HEK293 (cell line): Measurements from ENCODE around the gene MTMR3.

Source experiments
- CTCF ChIA-PET: fragments of 350-600 bp; formaldehyde crosslinking; extraction: SDS; loops from one replicate; lab custom pipeline; 2021; ENCODE audit warnings: antibody characterized with exemption; lab: Yijun Ruan, JAX
- POLR2A ChIA-PET: fragments of 300-600 bp; formaldehyde crosslinking; extraction: SDS; loops from one replicate; lab custom pipeline; 2020; ENCODE audit warnings: antibody characterized with exemption, inconsistent platforms; lab: Yijun Ruan, JAX
- H3K27ac ChIP-seq: fragments of 200-500 bp; sonication (Bioruptor generic); 2 replicates; pipeline ENCODE4 v1.5.1; 2014; ENCODE audit warnings: low read depth, low read length, control low read depth, inconsistent platforms; ENCODE audit errors: extremely low read depth
- H3K36me3 ChIP-seq, 2 experiments: fragments of 200-500 bp in 1 of 2; sonication (Bioruptor generic) in 1 of 2; 1 replicate in 1 of 2; 2 replicates in 1 of 2; pipeline ENCODE4 v1.5.1; 2014 to 2017; ENCODE audit warnings: inconsistent platforms in 2 of 2, low read length in 2 of 2; ENCODE audit not compliant: control insufficient read depth in 2 of 2, insufficient read depth in 1 of 2
- H3K4me1 ChIP-seq: fragments of 200-500 bp; sonication (Bioruptor generic); 2 replicates; pipeline ENCODE4 v1.5.1; 2014; ENCODE audit warnings: mild to moderate bottlenecking, low read length, inconsistent platforms; ENCODE audit not compliant: control insufficient read depth, insufficient read depth
- H3K4me3 ChIP-seq: 2 replicates; pipeline ENCODE4 v1.5.1; 2011; ENCODE audit warnings: low read depth, mild to moderate bottlenecking, control low read depth, low read length, moderate library complexity
- H3K9me3 ChIP-seq: fragments of 200-500 bp; sonication (Bioruptor generic); 2 replicates; pipeline ENCODE4 v1.5.1; 2014; ENCODE audit warnings: low read depth, low read length, inconsistent platforms; ENCODE audit not compliant: control insufficient read depth, insufficient read depth
- ATF2 ChIP-seq: fragments of 450-650 bp; formaldehyde crosslinking; IDR thresholded peaks from 2 replicates; pipeline ENCODE4 v1.5.1; 2016; ENCODE audit warnings: missing biosample characterization, missing genetic modification characterization, low read depth
- EGR2 ChIP-seq: fragments of 450-650 bp; formaldehyde crosslinking; IDR thresholded peaks from 2 replicates; pipeline ENCODE4 v1.5.1; 2016; ENCODE audit warnings: low read depth, missing biosample characterization, missing genetic modification characterization
- HOXD13 ChIP-seq: sonication (generic); formaldehyde crosslinking; IDR thresholded peaks from 2 replicates; pipeline ENCODE4 v1.8.0; 2022; ENCODE audit warnings: missing genetic modification reagents, borderline replicate concordance
- IKZF3 ChIP-seq: fragments of 450-650 bp; IDR thresholded peaks from 2 replicates; pipeline ENCODE4 v1.5.0; 2018; ENCODE audit warnings: missing biosample characterization, mild to moderate bottlenecking, missing genetic modification characterization, moderate library complexity
- KLF16 ChIP-seq: fragments of 450-650 bp; formaldehyde crosslinking; IDR thresholded peaks from 2 replicates; pipeline ENCODE4 v1.5.1; 2017; ENCODE audit warnings: missing biosample characterization, missing genetic modification characterization
- OSR2 ChIP-seq: fragments of 450-650 bp; formaldehyde crosslinking; IDR thresholded peaks from 2 replicates; pipeline ENCODE4 v1.5.1; 2016; ENCODE audit warnings: missing biosample characterization, missing genetic modification characterization
- WT1 ChIP-seq: fragments of 450-650 bp; formaldehyde crosslinking; IDR thresholded peaks from 2 replicates; pipeline ENCODE4 v1.5.1; 2016; ENCODE audit warnings: missing biosample characterization, missing genetic modification characterization
- ZBTB21 ChIP-seq: fragments of 450-650 bp; formaldehyde crosslinking; IDR thresholded peaks from 2 replicates; pipeline ENCODE4 v1.5.1; 2017; ENCODE audit warnings: missing biosample characterization, missing genetic modification characterization
- ZBTB7A ChIP-seq: fragments of 450-650 bp; formaldehyde crosslinking; IDR thresholded peaks from 2 replicates; pipeline ENCODE4 v1.5.1; 2016; ENCODE audit warnings: low read depth, missing biosample characterization, missing genetic modification characterization
- ZNF121 ChIP-seq: fragments of 450-650 bp; formaldehyde crosslinking; IDR thresholded peaks from 2 replicates; pipeline ENCODE4 v1.5.1; 2016; ENCODE audit warnings: missing biosample characterization, missing genetic modification characterization
- ZNF221 ChIP-seq: fragments of 450-650 bp; formaldehyde crosslinking; IDR thresholded peaks from 2 replicates; pipeline ENCODE4 v1.5.1; 2017; ENCODE audit warnings: missing biosample characterization, missing genetic modification characterization, borderline replicate concordance
- ZNF37A ChIP-seq: fragments of 450-650 bp; IDR thresholded peaks from 2 replicates; pipeline ENCODE4 v1.5.1; 2018; ENCODE audit warnings: missing biosample characterization, missing genetic modification characterization
- ZNF473 ChIP-seq: fragments of 450-650 bp; formaldehyde crosslinking; IDR thresholded peaks from 2 replicates; pipeline ENCODE4 v1.5.1; 2017; ENCODE audit warnings: missing biosample characterization, missing genetic modification characterization
- ZNF658 ChIP-seq: fragments of 450-650 bp; formaldehyde crosslinking; IDR thresholded peaks from 2 replicates; pipeline ENCODE4; 2016; ENCODE audit warnings: missing biosample characterization, missing genetic modification characterization
- ZNF707 ChIP-seq: fragments of 450-650 bp; formaldehyde crosslinking; IDR thresholded peaks from 2 replicates; pipeline ENCODE4 v1.5.1; 2016; ENCODE audit warnings: missing biosample characterization, missing genetic modification characterization
- ZNF768 ChIP-seq: fragments of 450-650 bp; formaldehyde crosslinking; IDR thresholded peaks from 2 replicates; pipeline ENCODE4 v1.5.1; 2018; ENCODE audit warnings: missing biosample characterization, mild to moderate bottlenecking, missing genetic modification characterization
- ZNF843 ChIP-seq: fragments of 450-650 bp; formaldehyde crosslinking; IDR thresholded peaks from 2 replicates; pipeline ENCODE4 v1.5.1; 2016; ENCODE audit warnings: missing biosample characterization, missing genetic modification characterization
- TF ChIP-seq, protein P1 (sequence below): fragments of 450-650 bp; formaldehyde crosslinking; conservative IDR thresholded peaks from 2 replicates; pipeline ENCODE4 v1.5.1; 2016; ENCODE audit warnings: low read depth, missing biosample characterization, missing genetic modification characterization
- TF ChIP-seq, protein P2 (sequence below): fragments of 450-650 bp; formaldehyde crosslinking; IDR thresholded peaks from 2 replicates; pipeline ENCODE4 v1.5.1; 2016; ENCODE audit warnings: missing biosample characterization, missing genetic modification characterization, borderline replicate concordance
- TF ChIP-seq, protein P3 (sequence below): fragments of 450-650 bp; formaldehyde crosslinking; IDR thresholded peaks from 2 replicates; pipeline ENCODE4 v1.5.1; 2017; ENCODE audit warnings: missing biosample characterization, missing genetic modification characterization

The MTMR3 gene

DNA sequence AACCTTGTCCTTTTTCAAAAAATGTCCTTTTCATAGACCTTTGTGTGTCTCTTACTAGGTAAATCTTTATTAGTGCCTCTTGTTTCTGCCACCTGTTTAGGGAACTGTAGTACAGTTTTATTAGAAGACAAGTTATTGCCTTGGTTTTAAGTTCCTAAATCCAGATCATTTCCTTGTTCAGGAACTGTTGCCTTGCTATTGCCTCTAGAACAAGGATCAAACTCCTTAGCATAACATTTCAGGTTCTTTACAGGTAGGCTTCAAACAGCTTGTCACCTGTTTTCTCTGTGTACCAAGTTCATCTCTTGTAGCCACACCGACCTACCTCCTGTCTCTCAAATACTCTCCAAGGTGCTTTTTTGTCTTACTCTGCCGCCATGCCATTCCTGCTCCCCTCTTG, 75.2 kb downstream of the MTMR3 start:
- TF ChIP-seq ZNF843 (tag by site-specific recombination) = no peak
- TF ChIP-seq ZBTB21 (tag by site-specific recombination) = no peak
- no peak for TF ChIP-seq ZBTB7A (tag by site-specific recombination)
- no peak for TF ChIP-seq ZNF221 (tag by site-specific recombination)
- no peak for TF ChIP-seq HOXD13 (CRISPR knock-in tag)
- TF ChIP-seq ZNF658 (tag by site-specific recombination) = no peak
- no peak for TF ChIP-seq ZNF37A (tag by site-specific recombination)
- TF ChIP-seq EGR2 (tag by site-specific recombination) = no peak
- TF ChIP-seq ZNF121 (tag by site-specific recombination) = no peak
- TF ChIP-seq, protein P1, sequence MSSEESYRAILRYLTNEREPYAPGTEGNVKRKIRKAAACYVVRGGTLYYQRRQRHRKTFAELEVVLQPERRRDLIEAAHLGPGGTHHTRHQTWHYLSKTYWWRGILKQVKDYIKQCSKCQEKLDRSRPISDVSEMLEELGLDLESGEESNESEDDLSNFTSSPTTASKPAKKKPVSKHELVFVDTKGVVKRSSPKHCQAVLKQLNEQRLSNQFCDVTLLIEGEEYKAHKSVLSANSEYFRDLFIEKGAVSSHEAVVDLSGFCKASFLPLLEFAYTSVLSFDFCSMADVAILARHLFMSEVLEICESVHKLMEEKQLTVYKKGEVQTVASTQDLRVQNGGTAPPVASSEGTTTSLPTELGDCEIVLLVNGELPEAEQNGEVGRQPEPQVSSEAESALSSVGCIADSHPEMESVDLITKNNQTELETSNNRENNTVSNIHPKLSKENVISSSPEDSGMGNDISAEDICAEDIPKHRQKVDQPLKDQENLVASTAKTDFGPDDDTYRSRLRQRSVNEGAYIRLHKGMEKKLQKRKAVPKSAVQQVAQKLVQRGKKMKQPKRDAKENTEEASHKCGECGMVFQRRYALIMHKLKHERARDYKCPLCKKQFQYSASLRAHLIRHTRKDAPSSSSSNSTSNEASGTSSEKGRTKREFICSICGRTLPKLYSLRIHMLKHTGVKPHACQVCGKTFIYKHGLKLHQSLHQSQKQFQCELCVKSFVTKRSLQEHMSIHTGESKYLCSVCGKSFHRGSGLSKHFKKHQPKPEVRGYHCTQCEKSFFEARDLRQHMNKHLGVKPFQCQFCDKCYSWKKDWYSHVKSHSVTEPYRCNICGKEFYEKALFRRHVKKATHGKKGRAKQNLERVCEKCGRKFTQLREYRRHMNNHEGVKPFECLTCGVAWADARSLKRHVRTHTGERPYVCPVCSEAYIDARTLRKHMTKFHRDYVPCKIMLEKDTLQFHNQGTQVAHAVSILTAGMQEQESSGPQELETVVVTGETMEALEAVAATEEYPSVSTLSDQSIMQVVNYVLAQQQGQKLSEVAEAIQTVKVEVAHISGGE (tag by site-specific recombination) = no peak
- no peak for TF ChIP-seq ZNF768
- TF ChIP-seq, protein P2, sequence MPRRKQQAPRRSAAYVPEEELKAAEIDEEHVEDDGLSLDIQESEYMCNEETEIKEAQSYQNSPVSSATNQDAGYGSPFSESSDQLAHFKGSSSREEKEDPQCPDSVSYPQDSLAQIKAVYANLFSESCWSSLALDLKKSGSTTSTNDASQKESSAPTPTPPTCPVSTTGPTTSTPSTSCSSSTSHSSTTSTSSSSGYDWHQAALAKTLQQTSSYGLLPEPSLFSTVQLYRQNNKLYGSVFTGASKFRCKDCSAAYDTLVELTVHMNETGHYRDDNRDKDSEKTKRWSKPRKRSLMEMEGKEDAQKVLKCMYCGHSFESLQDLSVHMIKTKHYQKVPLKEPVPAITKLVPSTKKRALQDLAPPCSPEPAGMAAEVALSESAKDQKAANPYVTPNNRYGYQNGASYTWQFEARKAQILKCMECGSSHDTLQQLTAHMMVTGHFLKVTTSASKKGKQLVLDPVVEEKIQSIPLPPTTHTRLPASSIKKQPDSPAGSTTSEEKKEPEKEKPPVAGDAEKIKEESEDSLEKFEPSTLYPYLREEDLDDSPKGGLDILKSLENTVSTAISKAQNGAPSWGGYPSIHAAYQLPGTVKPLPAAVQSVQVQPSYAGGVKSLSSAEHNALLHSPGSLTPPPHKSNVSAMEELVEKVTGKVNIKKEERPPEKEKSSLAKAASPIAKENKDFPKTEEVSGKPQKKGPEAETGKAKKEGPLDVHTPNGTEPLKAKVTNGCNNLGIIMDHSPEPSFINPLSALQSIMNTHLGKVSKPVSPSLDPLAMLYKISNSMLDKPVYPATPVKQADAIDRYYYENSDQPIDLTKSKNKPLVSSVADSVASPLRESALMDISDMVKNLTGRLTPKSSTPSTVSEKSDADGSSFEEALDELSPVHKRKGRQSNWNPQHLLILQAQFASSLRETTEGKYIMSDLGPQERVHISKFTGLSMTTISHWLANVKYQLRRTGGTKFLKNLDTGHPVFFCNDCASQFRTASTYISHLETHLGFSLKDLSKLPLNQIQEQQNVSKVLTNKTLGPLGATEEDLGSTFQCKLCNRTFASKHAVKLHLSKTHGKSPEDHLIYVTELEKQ (tag by site-specific recombination) = no peak
- no peak for TF ChIP-seq ZNF707 (tag by site-specific recombination)
- H3K9me3 ChIP-seq = no peaks in the 10 kb centered on the region
- H3K4me3 ChIP-seq = no peak overlapping the region
- CTCF ChIA-PET = interaction anchor here (0.6 kb wide), 1 partner anchor 20 kb away, joined by 3 read pairs; no protein-coding TSS in a partner anchor
- POLR2A ChIA-PET = no interaction called here
- H3K27ac ChIP-seq = no peak overlapping the region
- no peaks in the 10 kb centered on the region for H3K4me1 ChIP-seq
- H3K36me3 ChIP-seq = peaks cover 0 to 3% of the 10 kb centered on the region in 2 experiments; a peak in 2 of 3 replicates

GRCh38 chr22:29964776-29965175, 81.8 kb downstream of the MTMR3 start:
- Histone ChIP-seq H3K4me1 (peaks cover 3% of the 10 kb centered on the region; the same call in 1 of the 2 replicates), H3K27ac (no peak overlapping the region), H3K9me3 (no peaks in the 10 kb centered on the region), H3K36me3 (peaks cover 0 to 3% of the 10 kb centered on the region in 2 experiments; a peak in 2 of 3 replicates), H3K4me3 (no peak overlapping the region)
- CTCF ChIA-PET = no interaction called here
- no peak for TF ChIP-seq KLF16 (tag by site-specific recombination)
- POLR2A ChIA-PET = no interaction called here

- ChIA-PET POLR2A (interaction anchor here (0.6 to 0.7 kb wide), 2 partner anchors 43 to 1290 kb away, joined by 3 read pairs; no protein-coding TSS in a partner anchor), CTCF (interaction anchor here (2.7 kb wide), 1 partner anchor 11 kb away, joined by 9 read pairs; no protein-coding TSS in a partner anchor)
- H3K4me1 ChIP-seq = peaks cover 12% of the 10 kb centered on the region
- no peaks in the 10 kb centered on the region; a peak in 1 of 3 replicates for H3K36me3 ChIP-seq
- H3K9me3 ChIP-seq = no peaks in the 10 kb centered on the region
- TF ChIP-seq WT1 (tag by site-specific recombination) (peak; percentile 59), ZNF473 (tag by site-specific recombination) (no peak), ATF2 (tag by site-specific recombination) (0 out of 2 replicates have a peak, but pooled peaks have one; percentile 23), IKZF3 (tag by site-specific recombination) (no peak), OSR2 (tag by site-specific recombination) (peak; percentile 74)
- TF ChIP-seq, protein P3, sequence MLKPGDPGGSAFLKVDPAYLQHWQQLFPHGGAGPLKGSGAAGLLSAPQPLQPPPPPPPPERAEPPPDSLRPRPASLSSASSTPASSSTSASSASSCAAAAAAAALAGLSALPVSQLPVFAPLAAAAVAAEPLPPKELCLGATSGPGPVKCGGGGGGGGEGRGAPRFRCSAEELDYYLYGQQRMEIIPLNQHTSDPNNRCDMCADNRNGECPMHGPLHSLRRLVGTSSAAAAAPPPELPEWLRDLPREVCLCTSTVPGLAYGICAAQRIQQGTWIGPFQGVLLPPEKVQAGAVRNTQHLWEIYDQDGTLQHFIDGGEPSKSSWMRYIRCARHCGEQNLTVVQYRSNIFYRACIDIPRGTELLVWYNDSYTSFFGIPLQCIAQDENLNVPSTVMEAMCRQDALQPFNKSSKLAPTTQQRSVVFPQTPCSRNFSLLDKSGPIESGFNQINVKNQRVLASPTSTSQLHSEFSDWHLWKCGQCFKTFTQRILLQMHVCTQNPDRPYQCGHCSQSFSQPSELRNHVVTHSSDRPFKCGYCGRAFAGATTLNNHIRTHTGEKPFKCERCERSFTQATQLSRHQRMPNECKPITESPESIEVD (tag by site-specific recombination) = peak; percentile 59; the same call in 1 of the 2 replicates
- no peak overlapping the region for H3K4me3 ChIP-seq
- no peak overlapping the region for H3K27ac ChIP-seq
These were observed 84.5 kb downstream of the MTMR3 start for GRCh38 chr22:29967461-29967860.
